GM23338 (cell line): ENCODE measurements around the gene VSIG4. TPM values are rescaled to one million over a fixed set of nuclear protein-coding genes. Genes with fewer than 3 reads are reported as not detected.

Source experiments
- ATAC-seq: fragments of 200-7000 bp; cut with Tn5 transposase; 3 replicates; pipeline ENCODE4 v1.9.1; 2020
- DNase-seq: peaks from one replicate; pipeline ENCODE4 v3.0.0-alpha.2; 2015; ENCODE audit warnings: low spot score
- H2AFZ ChIP-seq: fragments of 200-600 bp; sonication (generic); 2 replicates; pipeline ENCODE4 v1.8.0; 2016; ENCODE audit warnings: antibody characterized with exemption, mild to moderate bottlenecking, moderate library complexity
- H3F3A ChIP-seq: fragments of 200-600 bp; sonication (generic); replicated peaks from 2 replicates; pipeline ENCODE4 v1.8.0; 2017; ENCODE audit warnings: antibody characterized with exemption, mixed run types, low read depth
- H3K27ac ChIP-seq: fragments of 200-600 bp; sonication (generic); 2 replicates; pipeline ENCODE4 v1.6.1; 2016; ENCODE audit warnings: low read depth
- H3K27me3 ChIP-seq: fragments of 200-600 bp; sonication (generic); 2 replicates; pipeline ENCODE4 v1.8.0; 2016; ENCODE audit warnings: mild to moderate bottlenecking, mixed run types, moderate library complexity; ENCODE audit not compliant: insufficient read depth
- H3K36me3 ChIP-seq: fragments of 200-600 bp; sonication (generic); 2 replicates; pipeline ENCODE4 v1.8.0; 2016; ENCODE audit warnings: mild to moderate bottlenecking; ENCODE audit not compliant: insufficient read depth
- H3K4me1 ChIP-seq: fragments of 200-600 bp; sonication (generic); 2 replicates; pipeline ENCODE4 v1.8.0; 2016; ENCODE audit warnings: mild to moderate bottlenecking, moderate library complexity; ENCODE audit not compliant: insufficient read depth
- H3K4me2 ChIP-seq: fragments of 200-600 bp; sonication (generic); 2 replicates; pipeline ENCODE4 v1.7.1; 2017; ENCODE audit warnings: mixed run types
- H3K4me3 ChIP-seq: fragments of 200-600 bp; sonication (generic); 2 replicates; pipeline ENCODE4 v1.6.1; 2016; ENCODE audit warnings: mixed run types
- H3K79me2 ChIP-seq: fragments of 200-600 bp; sonication (generic); replicated peaks from 2 replicates; pipeline ENCODE4 v1.8.0; 2017; ENCODE audit warnings: mild to moderate bottlenecking; ENCODE audit not compliant: insufficient read depth
- H3K9me2 ChIP-seq: fragments of 200-600 bp; sonication (generic); 2 replicates; pipeline ENCODE4 v1.8.0; 2017; ENCODE audit not compliant: insufficient read depth
- H4K20me1 ChIP-seq: fragments of 200-600 bp; sonication (generic); replicated peaks from 2 replicates; pipeline ENCODE4 v1.8.0; 2017; ENCODE audit warnings: mild to moderate bottlenecking; ENCODE audit not compliant: insufficient read depth
- H3K27ac Mint-ChIP-seq: 2 replicates; pipeline ENCODE4 v1.8.0; 2020; ENCODE audit warnings: inconsistent platforms, mild to moderate bottlenecking, moderate library complexity, mixed read lengths
- H3K27me3 Mint-ChIP-seq: 3 replicates; pipeline ENCODE4 v1.8.0; 2022; ENCODE audit warnings: low read depth, mild to moderate bottlenecking, moderate library complexity, mixed read lengths, inconsistent platforms; ENCODE audit not compliant: insufficient read depth, poor library complexity
- H3K36me3 Mint-ChIP-seq: 3 replicates; pipeline ENCODE4 v1.8.0; 2021; ENCODE audit warnings: low read depth, mild to moderate bottlenecking, inconsistent platforms, moderate library complexity, mixed read lengths
- H3K4me1 Mint-ChIP-seq: 3 replicates; pipeline ENCODE4 v1.8.0; 2020; ENCODE audit warnings: mild to moderate bottlenecking, inconsistent platforms, mixed read lengths
- H3K4me3 Mint-ChIP-seq: 3 replicates; pipeline ENCODE4 v1.8.0; 2021; ENCODE audit warnings: moderate library complexity, mild to moderate bottlenecking, inconsistent platforms, mixed read lengths
- H3K9me3 Mint-ChIP-seq: 3 replicates; pipeline ENCODE4 v1.8.0; 2020; ENCODE audit warnings: moderate library complexity, mild to moderate bottlenecking, inconsistent platforms, mixed read lengths
- CREB1 ChIP-seq: fragments of 250-450 bp; sonication (Bioruptor Pico); IDR thresholded peaks from 2 replicates; pipeline ENCODE4 v1.5.0; 2020; ENCODE audit warnings: low read depth, mild to moderate bottlenecking, moderate library complexity
- JUNB ChIP-seq: IDR thresholded peaks from one replicate; pipeline ENCODE4 v1.6.1; 2016; ENCODE audit warnings: antibody characterized with exemption; ENCODE audit not compliant: unreplicated experiment
- STAT1 ChIP-seq: IDR thresholded peaks from one replicate; pipeline ENCODE4 v1.6.1; 2016; ENCODE audit warnings: antibody characterized with exemption; ENCODE audit not compliant: unreplicated experiment
- polyA plus RNA-seq: library from polyadenylated mRNA; unstranded; fragments of >200 nt; fragmentation: Nextera tagmentation; extraction: Ambion mirVana; gene quantifications from 2 replicates; pipeline ENCODE4 v1.2.1, GENCODE V29; 2016
- total RNA-seq: library from RNA; depleted of rRNA; stranded (reverse); fragments of >200 nt; shearing (Covaris generic); gene quantifications from 2 replicates; pipeline ENCODE4 v1.2.3, GENCODE V29; 2014
- TF ChIP-seq, protein P1 (sequence below): fragments of 250-450 bp; sonication (Bioruptor Pico); IDR thresholded peaks from 2 replicates; pipeline ENCODE4 v1.5.0; 2020; ENCODE audit warnings: mild to moderate bottlenecking, moderate library complexity
- TF ChIP-seq, protein P2 (sequence below), 2 experiments: fragments of 200-600 bp in 1 of 2; sonication (generic) in 1 of 2; conservative IDR thresholded peaks; 2 replicates each; pipeline versions ENCODE4 v1.5.1 to v1.6.1; 2016 to 2017; ENCODE audit warnings: antibody characterized with exemption in 2 of 2, low read depth in 2 of 2, mild to moderate bottlenecking in 2 of 2, moderate library complexity in 1 of 2

Gene VSIG4
- total and polyA plus RNA-seq, 2 experiments from 2014 or later = not detected

DNA sequence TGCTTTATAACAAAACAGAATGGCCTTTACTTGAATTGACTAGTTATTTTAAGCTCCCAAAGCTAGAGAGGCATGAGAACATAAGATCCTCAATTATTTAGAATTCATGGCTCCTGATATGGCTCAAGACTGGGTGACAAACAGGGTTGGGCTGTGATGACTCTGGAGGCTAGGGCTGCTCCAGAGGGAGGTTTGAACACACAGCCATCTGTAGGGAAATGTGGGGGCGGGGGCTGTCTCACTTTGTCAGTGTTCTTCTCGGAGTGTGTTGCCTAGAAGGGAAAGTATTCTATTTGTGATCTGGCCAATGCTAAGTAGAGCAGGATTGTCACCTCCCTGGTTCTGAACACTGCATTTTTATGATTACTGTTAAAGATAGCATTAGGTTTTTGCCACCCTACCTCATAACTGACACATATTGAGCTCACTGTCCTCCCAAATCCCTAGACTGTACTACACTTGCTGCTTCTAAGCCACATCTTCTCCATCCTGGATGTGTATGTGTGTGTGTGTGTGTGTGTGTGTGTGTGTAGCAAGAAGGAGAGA is 45.9 kb downstream of the VSIG4 start (continued):
- TF ChIP-seq, protein P1, sequence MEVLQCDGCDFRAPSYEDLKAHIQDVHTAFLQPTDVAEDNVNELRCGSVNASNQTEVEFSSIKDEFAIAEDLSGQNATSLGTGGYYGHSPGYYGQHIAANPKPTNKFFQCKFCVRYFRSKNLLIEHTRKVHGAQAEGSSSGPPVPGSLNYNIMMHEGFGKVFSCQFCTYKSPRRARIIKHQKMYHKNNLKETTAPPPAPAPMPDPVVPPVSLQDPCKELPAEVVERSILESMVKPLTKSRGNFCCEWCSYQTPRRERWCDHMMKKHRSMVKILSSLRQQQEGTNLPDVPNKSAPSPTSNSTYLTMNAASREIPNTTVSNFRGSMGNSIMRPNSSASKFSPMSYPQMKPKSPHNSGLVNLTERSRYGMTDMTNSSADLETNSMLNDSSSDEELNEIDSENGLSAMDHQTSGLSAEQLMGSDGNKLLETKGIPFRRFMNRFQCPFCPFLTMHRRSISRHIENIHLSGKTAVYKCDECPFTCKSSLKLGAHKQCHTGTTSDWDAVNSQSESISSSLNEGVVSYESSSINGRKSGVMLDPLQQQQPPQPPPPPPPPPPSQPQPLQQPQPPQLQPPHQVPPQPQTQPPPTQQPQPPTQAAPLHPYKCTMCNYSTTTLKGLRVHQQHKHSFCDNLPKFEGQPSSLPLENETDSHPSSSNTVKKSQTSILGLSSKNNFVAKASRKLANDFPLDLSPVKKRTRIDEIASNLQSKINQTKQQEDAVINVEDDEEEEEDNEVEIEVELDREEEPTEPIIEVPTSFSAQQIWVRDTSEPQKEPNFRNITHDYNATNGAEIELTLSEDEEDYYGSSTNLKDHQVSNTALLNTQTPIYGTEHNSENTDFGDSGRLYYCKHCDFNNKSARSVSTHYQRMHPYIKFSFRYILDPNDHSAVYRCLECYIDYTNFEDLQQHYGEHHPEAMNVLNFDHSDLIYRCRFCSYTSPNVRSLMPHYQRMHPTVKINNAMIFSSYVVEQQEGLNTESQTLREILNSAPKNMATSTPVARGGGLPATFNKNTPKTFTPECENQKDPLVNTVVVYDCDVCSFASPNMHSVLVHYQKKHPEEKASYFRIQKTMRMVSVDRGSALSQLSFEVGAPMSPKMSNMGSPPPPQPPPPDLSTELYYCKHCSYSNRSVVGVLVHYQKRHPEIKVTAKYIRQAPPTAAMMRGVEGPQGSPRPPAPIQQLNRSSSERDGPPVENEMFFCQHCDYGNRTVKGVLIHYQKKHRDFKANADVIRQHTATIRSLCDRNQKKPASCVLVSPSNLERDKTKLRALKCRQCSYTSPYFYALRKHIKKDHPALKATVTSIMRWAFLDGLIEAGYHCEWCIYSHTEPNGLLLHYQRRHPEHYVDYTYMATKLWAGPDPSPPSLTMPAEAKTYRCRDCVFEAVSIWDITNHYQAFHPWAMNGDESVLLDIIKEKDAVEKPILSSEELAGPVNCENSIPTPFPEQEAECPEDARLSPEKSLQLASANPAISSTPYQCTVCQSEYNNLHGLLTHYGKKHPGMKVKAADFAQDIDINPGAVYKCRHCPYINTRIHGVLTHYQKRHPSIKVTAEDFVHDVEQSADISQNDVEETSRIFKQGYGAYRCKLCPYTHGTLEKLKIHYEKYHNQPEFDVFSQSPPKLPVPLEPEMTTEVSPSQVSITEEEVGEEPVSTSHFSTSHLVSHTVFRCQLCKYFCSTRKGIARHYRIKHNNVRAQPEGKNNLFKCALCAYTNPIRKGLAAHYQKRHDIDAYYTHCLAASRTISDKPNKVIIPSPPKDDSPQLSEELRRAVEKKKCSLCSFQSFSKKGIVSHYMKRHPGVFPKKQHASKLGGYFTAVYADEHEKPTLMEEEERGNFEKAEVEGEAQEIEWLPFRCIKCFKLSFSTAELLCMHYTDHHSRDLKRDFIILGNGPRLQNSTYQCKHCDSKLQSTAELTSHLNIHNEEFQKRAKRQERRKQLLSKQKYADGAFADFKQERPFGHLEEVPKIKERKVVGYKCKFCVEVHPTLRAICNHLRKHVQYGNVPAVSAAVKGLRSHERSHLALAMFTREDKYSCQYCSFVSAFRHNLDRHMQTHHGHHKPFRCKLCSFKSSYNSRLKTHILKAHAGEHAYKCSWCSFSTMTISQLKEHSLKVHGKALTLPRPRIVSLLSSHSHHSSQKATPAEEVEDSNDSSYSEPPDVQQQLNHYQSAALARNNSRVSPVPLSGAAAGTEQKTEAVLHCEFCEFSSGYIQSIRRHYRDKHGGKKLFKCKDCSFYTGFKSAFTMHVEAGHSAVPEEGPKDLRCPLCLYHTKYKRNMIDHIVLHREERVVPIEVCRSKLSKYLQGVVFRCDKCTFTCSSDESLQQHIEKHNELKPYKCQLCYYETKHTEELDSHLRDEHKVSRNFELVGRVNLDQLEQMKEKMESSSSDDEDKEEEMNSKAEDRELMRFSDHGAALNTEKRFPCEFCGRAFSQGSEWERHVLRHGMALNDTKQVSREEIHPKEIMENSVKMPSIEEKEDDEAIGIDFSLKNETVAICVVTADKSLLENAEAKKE (CRISPR knock-in tag) = no peak
- TF ChIP-seq CREB1 (CRISPR knock-in tag) (no peak), JUNB (no peak), STAT1 (no peak)
- TF ChIP-seq, protein P2, sequence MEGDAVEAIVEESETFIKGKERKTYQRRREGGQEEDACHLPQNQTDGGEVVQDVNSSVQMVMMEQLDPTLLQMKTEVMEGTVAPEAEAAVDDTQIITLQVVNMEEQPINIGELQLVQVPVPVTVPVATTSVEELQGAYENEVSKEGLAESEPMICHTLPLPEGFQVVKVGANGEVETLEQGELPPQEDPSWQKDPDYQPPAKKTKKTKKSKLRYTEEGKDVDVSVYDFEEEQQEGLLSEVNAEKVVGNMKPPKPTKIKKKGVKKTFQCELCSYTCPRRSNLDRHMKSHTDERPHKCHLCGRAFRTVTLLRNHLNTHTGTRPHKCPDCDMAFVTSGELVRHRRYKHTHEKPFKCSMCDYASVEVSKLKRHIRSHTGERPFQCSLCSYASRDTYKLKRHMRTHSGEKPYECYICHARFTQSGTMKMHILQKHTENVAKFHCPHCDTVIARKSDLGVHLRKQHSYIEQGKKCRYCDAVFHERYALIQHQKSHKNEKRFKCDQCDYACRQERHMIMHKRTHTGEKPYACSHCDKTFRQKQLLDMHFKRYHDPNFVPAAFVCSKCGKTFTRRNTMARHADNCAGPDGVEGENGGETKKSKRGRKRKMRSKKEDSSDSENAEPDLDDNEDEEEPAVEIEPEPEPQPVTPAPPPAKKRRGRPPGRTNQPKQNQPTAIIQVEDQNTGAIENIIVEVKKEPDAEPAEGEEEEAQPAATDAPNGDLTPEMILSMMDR (conservative IDR thresholded peaks at IDR 0.05; ENCODE audit: low read depth in 2 of 2) = no peak

DNA sequence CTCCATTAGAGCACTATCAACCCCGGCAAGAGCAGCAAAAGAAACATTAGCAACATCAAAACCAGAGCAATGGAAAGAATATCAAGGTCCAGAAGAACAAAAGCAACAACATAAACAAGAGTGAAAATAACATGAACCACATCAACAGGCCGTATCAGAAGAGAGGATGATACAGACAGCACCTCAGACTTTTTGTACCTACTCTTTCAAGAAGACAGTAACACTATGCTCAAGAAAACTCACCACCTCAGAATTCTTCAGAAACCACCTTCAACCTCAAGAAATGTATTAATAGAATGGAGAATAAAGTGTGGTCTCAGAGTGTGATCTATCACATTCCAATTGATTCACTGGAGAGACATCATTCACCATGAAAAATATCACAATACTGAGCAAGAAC is 46.5 kb downstream of the VSIG4 start:
- no peaks in the 10 kb centered on the region for H4K20me1 ChIP-seq
- no peak overlapping the region for H3K27ac ChIP-seq
- DNase-seq = no peak
- H3K9me2 ChIP-seq = no peaks in the 10 kb centered on the region
- no peak overlapping the region for H2AFZ ChIP-seq
- no peaks in the 10 kb centered on the region for H3K4me1 ChIP-seq
- Mint-ChIP-seq H3K36me3 (no peaks in the 10 kb centered on the region), H3K27me3 (no peaks in the 10 kb centered on the region), H3K4me3 (no peak overlapping the region), H3K4me1 (no peaks in the 10 kb centered on the region), H3K9me3 (no peaks in the 10 kb centered on the region), H3K27ac (no peak overlapping the region)
- H3K4me2 ChIP-seq = no peak overlapping the region
- no peak overlapping the region for H3K4me3 ChIP-seq
- H3F3A ChIP-seq = no peaks in the 10 kb centered on the region
- H3K79me2 ChIP-seq = no peaks in the 10 kb centered on the region
- no peaks in the 10 kb centered on the region for H3K36me3 ChIP-seq
- H3K27me3 ChIP-seq = no peaks in the 10 kb centered on the region
- ATAC-seq = no peak
- TF ChIP-seq JUNB = no peak
- TF ChIP-seq, protein P1 (CRISPR knock-in tag) = no peak
